Stimulated activated CD8-positive, alpha-beta memory T cell treated with anti-CD3 and anti-CD28 coated beads, Interleukin-7, amount 100 ng/mL, for 4 hours (primary cell): ENCODE measurements around the gene LYRM1.
"Not testable (repeated sequence)": the region's sequence is repeated elsewhere in the genome, so short reads cannot be mapped to it uniquely, and the experiment has no call there.

Source experiments
- DNase-seq, 2 donors: peaks; one replicate each; pipeline ENCODE4 v3.0.0-alpha.2; 2020; ENCODE audit warnings: low read depth in 2 of 2

Gene LYRM1

GRCh38 chr16:20900299-20901067 lies at the start of gene LYRM1, which contains the start of gene DCUN1D3:
Gene LYRM1, plus strand, starts transcription at chr16:20900771. Its CDS starts 14,785 bp downstream, at chr16:20915556.
Gene DCUN1D3, minus strand, starts transcription at chr16:20900358. Its CDS starts 37,820 bp downstream, at chr16:20862538.
- DNase-seq = peak; percentile 87 to 88

- DNase-seq = no peak
Observed at GRCh38 chr16:20850981-20851380, 49.6 kb upstream of the LYRM1 start.

GRCh38 chr16:20851601-20852000 lies 49.0 kb upstream of the LYRM1 start:
- no peak for DNase-seq

GRCh38 chr16:20853143-20853542 lies 47.4 kb upstream of the LYRM1 start:
- no peak for DNase-seq

GRCh38 chr16:20853981-20854620 lies 46.5 kb upstream of the LYRM1 start:
- DNase-seq = no peak

GRCh38 chr16:20854963-20855362 lies 45.6 kb upstream of the LYRM1 start:
- DNase-seq = no peak

- DNase-seq = no peak
Observed at GRCh38 chr16:20857281-20857680, 43.3 kb upstream of the LYRM1 start.

- DNase-seq = no peak
Observed at GRCh38 chr16:20859229-20859628, 41.3 kb upstream of the LYRM1 start.

- no peak for DNase-seq
Observed at GRCh38 chr16:20859699-20860098, 40.9 kb upstream of the LYRM1 start.

GRCh38 chr16:20860361-20860760 lies 40.2 kb upstream of the LYRM1 start:
- no peak for DNase-seq

- not testable (repeated sequence) for DNase-seq
Observed at GRCh38 chr16:20860995-20861394, 39.6 kb upstream of the LYRM1 start.

GRCh38 chr16:20862162-20862960 lies 38.2 kb upstream of the LYRM1 start:
- no peak for DNase-seq

- not testable (repeated sequence) for DNase-seq
Observed at GRCh38 chr16:20864376-20864775, 36.2 kb upstream of the LYRM1 start.

GRCh38 chr16:20865420-20866131 lies 35.0 kb upstream of the LYRM1 start:
- DNase-seq = no peak

GRCh38 chr16:20866145-20866772 lies 34.3 kb upstream of the LYRM1 start:
- no peak for DNase-seq

GRCh38 chr16:20866801-20867200 lies 33.8 kb upstream of the LYRM1 start:
- DNase-seq = no peak

- DNase-seq = no peak
Observed at GRCh38 chr16:20867585-20867984, 33.0 kb upstream of the LYRM1 start.

GRCh38 chr16:20868890-20869289 lies 31.7 kb upstream of the LYRM1 start:
- no peak for DNase-seq

- no peak for DNase-seq
Observed at GRCh38 chr16:20870122-20870820, 30.3 kb upstream of the LYRM1 start.

GRCh38 chr16:20871258-20871657 lies 29.3 kb upstream of the LYRM1 start:
- DNase-seq = no peak
